Body of pancreas (tissue), 4 donors: ENCODE data around the gene POP4. TPM values are rescaled to one million over a fixed set of nuclear protein-coding genes. Genes with fewer than 3 reads are reported as not detected.

Experiments
- ATAC-seq: fragments of 150-250 bp; one replicate; pipeline ENCODE4 v1.9.1; 2016
- DNase-seq, 4 donors: peaks; one replicate each; pipeline ENCODE4 v3.0.0-alpha.2; 2019
- H3K27ac ChIP-seq, 4 donors: fragments of 200-600 bp; sonication (generic); 1 replicate in 3 of 4; 2 replicates in 1 of 4; pipeline versions ENCODE4 v1.5.1 to v1.6.1; 2016 to 2019; ENCODE audit warnings: mild to moderate bottlenecking in 1 of 4, mixed read lengths in 1 of 4, moderate library complexity in 1 of 4
- H3K27me3 ChIP-seq, 2 donors: fragments of 200-600 bp; sonication (generic); one replicate each; pipeline ENCODE4 v1.6.0; 2016; ENCODE audit warnings: mild to moderate bottlenecking in 1 of 2
- H3K36me3 ChIP-seq, 2 donors: fragments of 200-600 bp; sonication (generic); replicated peaks in 1 of 2; 2 replicates each; pipeline ENCODE4 v1.5.1; 2016; ENCODE audit warnings: low read depth in 2 of 2; ENCODE audit not compliant: insufficient read depth in 1 of 2
- H3K4me1 ChIP-seq: fragments of 200-600 bp; sonication (generic); one replicate; pipeline ENCODE4 v1.6.0; 2016
- H3K4me3 ChIP-seq, 2 donors: fragments of 200-600 bp; sonication (generic); 1 replicate in 1 of 2; 2 replicates in 1 of 2; pipeline ENCODE4 v1.5.1; 2016 to 2019
- H3K9me3 ChIP-seq, 3 donors: fragments of 200-600 bp; sonication (generic); 1 replicate in 2 of 3; 2 replicates in 1 of 3; pipeline ENCODE4 v1.5.1; 2016
- POLR2A ChIP-seq, 3 donors: fragments of 450-650 bp; IDR thresholded peaks; one replicate each; pipeline ENCODE4 v1.6.1; 2016; ENCODE audit warnings: antibody characterized with exemption in 3 of 3, mild to moderate bottlenecking in 2 of 3
- WGBS, 2 donors: methylation state at CpG; one replicate each; pipeline ENCODE4 v1.1.5; 2017; 5-methylcytosine and 5-hydroxymethylcytosine counted together
- intact Hi-C: fragments of 100-400 bp; cut with DNase I; formaldehyde crosslinking; loops from one replicate; pipeline ENCODE4 v1.15.1; 2023
- total RNA-seq, 2 donors: library from RNA; depleted of rRNA; stranded (reverse); fragments of >200 nt; gene quantifications; one replicate each; pipeline ENCODE4 v1.1.0, GENCODE V29; 2016
- TF ChIP-seq, protein P1 (sequence below), 7 experiments: fragments of 450-650 bp in 4 of 7; fragments of 200-600 bp in 3 of 7; sonication (generic) in 3 of 7; IDR thresholded peaks; one replicate each; pipeline ENCODE4 v1.5.1; 2016 to 2019; ENCODE audit warnings: antibody characterized with exemption in 7 of 7

The POP4 gene
- total RNA-seq, 2 donors from 2014 or later: 12.2 to 51.6 TPM

GRCh38 chr19:29615891-29616425 is 9.9 kb downstream of the POP4 start:
- Histone ChIP-seq H3K27me3 (no peaks in the 10 kb centered on the region), H3K4me3 (no peak overlapping the region), H3K9me3 (no peaks in the 10 kb centered on the region), H3K27ac (no peak overlapping the region), H3K36me3 (peaks cover 8 to 18% of the 10 kb centered on the region in 2 donors), H3K4me1 (no peaks in the 10 kb centered on the region)
- intact Hi-C loops: loop anchor here (10.0 kb wide), 1 partner anchor 49 kb away; the partner anchor contains the start of gene PLEKHF1
- TF ChIP-seq POLR2A (IDR thresholded peaks at IDR 0.05): no peak
- TF ChIP-seq, protein P1, sequence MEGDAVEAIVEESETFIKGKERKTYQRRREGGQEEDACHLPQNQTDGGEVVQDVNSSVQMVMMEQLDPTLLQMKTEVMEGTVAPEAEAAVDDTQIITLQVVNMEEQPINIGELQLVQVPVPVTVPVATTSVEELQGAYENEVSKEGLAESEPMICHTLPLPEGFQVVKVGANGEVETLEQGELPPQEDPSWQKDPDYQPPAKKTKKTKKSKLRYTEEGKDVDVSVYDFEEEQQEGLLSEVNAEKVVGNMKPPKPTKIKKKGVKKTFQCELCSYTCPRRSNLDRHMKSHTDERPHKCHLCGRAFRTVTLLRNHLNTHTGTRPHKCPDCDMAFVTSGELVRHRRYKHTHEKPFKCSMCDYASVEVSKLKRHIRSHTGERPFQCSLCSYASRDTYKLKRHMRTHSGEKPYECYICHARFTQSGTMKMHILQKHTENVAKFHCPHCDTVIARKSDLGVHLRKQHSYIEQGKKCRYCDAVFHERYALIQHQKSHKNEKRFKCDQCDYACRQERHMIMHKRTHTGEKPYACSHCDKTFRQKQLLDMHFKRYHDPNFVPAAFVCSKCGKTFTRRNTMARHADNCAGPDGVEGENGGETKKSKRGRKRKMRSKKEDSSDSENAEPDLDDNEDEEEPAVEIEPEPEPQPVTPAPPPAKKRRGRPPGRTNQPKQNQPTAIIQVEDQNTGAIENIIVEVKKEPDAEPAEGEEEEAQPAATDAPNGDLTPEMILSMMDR (IDR thresholded peaks at IDR 0.05): no peak
- 82 to 100% methylated on average over 3 to 10 of the region's 10 CpGs for WGBS, 2 donors
- DNase-seq (no peak), ATAC-seq (no peak)

DNA sequence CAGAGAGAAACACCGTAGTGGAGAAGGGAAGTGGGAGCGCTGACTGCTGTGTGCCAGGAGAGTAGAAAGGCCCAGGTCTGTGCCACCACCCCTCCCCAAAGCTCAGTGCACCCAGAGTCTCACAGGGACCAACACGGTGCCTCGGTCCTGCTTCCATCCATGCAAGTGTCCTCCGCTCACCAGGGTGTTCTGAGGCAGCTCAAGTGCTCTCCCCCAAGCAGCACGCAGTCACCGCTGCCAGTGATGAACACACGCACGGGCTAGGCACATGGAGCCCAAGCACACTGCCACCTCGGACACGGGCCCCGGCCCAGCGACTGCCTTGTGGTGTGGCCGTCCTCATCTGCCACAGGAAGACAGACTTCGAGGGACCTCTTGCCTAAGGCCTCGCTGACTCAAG is 10.5 kb downstream of the POP4 start:
- DNase-seq (no peak), ATAC-seq (no peak)
- TF ChIP-seq, protein P1 (IDR thresholded peaks at IDR 0.05): no peak
- no peak for TF ChIP-seq POLR2A (IDR thresholded peaks at IDR 0.05)
- peaks cover 8 to 18% of the 10 kb centered on the region in 2 donors for H3K36me3 ChIP-seq
- no peak overlapping the region for H3K27ac ChIP-seq
- no peaks in the 10 kb centered on the region for H3K9me3 ChIP-seq
- intact Hi-C loops: loop anchor here (10.0 kb wide), 1 partner anchor 48 kb away; the partner anchor contains the start of gene PLEKHF1
- no peaks in the 10 kb centered on the region for H3K4me1 ChIP-seq
- 88 to 100% methylated on average over 3 to 16 of the region's 16 CpGs for WGBS, 2 donors
- no peaks in the 10 kb centered on the region for H3K27me3 ChIP-seq
- no peak overlapping the region for H3K4me3 ChIP-seq

- no peak for ATAC-seq
- DNase-seq: no peak
- TF ChIP-seq, protein P1 (IDR thresholded peaks at IDR 0.05): no peak
- no peak for TF ChIP-seq POLR2A (IDR thresholded peaks at IDR 0.05)
- Histone ChIP-seq H3K27me3 (no peaks in the 10 kb centered on the region), H3K4me3 (no peak overlapping the region), H3K9me3 (no peaks in the 10 kb centered on the region), H3K36me3 (peaks cover 8 to 13% of the 10 kb centered on the region in 2 donors), H3K4me1 (no peaks in the 10 kb centered on the region), H3K27ac (no peak overlapping the region)
- WGBS, 2 donors: 79 to 80% methylated on average over 12 to 16 of the region's 16 CpGs
- intact Hi-C loops: loop anchor here (10.0 kb wide), 1 partner anchor 47 kb away; the partner anchor contains the start of gene PLEKHF1
These were observed 11.5 kb downstream of the POP4 start for GRCh38 chr19:29617366-29618266.

- TF ChIP-seq, protein P1 (IDR thresholded peaks at IDR 0.05): no peak
- TF ChIP-seq POLR2A (IDR thresholded peaks at IDR 0.05): no peak
These were observed 12.4 kb downstream of the POP4 start for GRCh38 chr19:29618434-29618833.

More at GRCh38 chr19:29618434-29618833, 12.4 kb downstream of the POP4 start:
- Histone ChIP-seq H3K4me3 (no peak overlapping the region), H3K27me3 (no peaks in the 10 kb centered on the region), H3K36me3 (peaks cover 2 to 6% of the 10 kb centered on the region in 2 donors), H3K4me1 (no peaks in the 10 kb centered on the region), H3K9me3 (no peaks in the 10 kb centered on the region), H3K27ac (no peak overlapping the region)
- intact Hi-C loops: loop anchor here (10.0 kb wide), 1 partner anchor 46 kb away; the partner anchor contains the start of gene PLEKHF1
- DNase-seq (no peak), ATAC-seq (no peak)
- 65 to 84% methylated on average over 6 to 7 of the region's 7 CpGs for WGBS, 2 donors
